Right lobe of liver (tissue), 4 donors: Measurements from ENCODE around the gene RSBN1L.

Source experiments
- POLR2A ChIP-seq: fragments of 450-650 bp; IDR thresholded peaks from one replicate; pipeline ENCODE4 v1.6.1; 2017; ENCODE audit warnings: antibody characterized with exemption, mild to moderate bottlenecking
- TF ChIP-seq, protein P1 (sequence below), 4 donors: fragments of 200-600 bp in 3 of 4; fragments of 450-650 bp in 1 of 4; IDR thresholded peaks; one replicate each; pipeline versions ENCODE4 v1.5.1 to v1.8.0; 2016 to 2022; ENCODE audit warnings: antibody characterized with exemption in 4 of 4, mild to moderate bottlenecking in 2 of 4
- donor health status: DM: no; HTN: no; CAD: no.
- donor health status: DM: no; HTN: no; CAD: no.
- donor health status: DM: no; HTN: yes; CAD: no.

GRCh38 chr7:77820967-77821366 is 124.7 kb downstream of the RSBN1L start:
- TF ChIP-seq, protein P1, sequence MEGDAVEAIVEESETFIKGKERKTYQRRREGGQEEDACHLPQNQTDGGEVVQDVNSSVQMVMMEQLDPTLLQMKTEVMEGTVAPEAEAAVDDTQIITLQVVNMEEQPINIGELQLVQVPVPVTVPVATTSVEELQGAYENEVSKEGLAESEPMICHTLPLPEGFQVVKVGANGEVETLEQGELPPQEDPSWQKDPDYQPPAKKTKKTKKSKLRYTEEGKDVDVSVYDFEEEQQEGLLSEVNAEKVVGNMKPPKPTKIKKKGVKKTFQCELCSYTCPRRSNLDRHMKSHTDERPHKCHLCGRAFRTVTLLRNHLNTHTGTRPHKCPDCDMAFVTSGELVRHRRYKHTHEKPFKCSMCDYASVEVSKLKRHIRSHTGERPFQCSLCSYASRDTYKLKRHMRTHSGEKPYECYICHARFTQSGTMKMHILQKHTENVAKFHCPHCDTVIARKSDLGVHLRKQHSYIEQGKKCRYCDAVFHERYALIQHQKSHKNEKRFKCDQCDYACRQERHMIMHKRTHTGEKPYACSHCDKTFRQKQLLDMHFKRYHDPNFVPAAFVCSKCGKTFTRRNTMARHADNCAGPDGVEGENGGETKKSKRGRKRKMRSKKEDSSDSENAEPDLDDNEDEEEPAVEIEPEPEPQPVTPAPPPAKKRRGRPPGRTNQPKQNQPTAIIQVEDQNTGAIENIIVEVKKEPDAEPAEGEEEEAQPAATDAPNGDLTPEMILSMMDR (IDR thresholded peaks at IDR 0.05): no peak
- no peak for TF ChIP-seq POLR2A
